SK-N-SH treated with all-trans-retinoic acid at 6 μM for 48 hours (cell line): Measurements from ENCODE around the gene EWSR1.

Experiments
- ATAC-seq: fragments of 200-7000 bp; cut with Tn5 transposase; 3 replicates; pipeline ENCODE4 v1.9.1; 2020; ENCODE audit warnings: mild to moderate bottlenecking, moderate library complexity
- ARNTL ChIP-seq: fragments of 450-650 bp; formaldehyde crosslinking; IDR thresholded peaks from 2 replicates; pipeline ENCODE4 v1.5.0; 2020; ENCODE audit warnings: low read depth, mild to moderate bottlenecking, moderate library complexity, borderline replicate concordance
- BACH2 ChIP-seq: fragments of 250-450 bp; sonication (Bioruptor Pico); IDR thresholded peaks from 2 replicates; pipeline ENCODE4 v1.9.0; 2021; ENCODE audit warnings: mild to moderate bottlenecking, borderline replicate concordance
- CSDC2 ChIP-seq: fragments of 250-450 bp; sonication (Bioruptor Pico); IDR thresholded peaks from 2 replicates; pipeline ENCODE4 v1.5.0; 2020; ENCODE audit warnings: mild to moderate bottlenecking, moderate library complexity
- ESRRG ChIP-seq: fragments of 250-450 bp; sonication (Bioruptor Pico); IDR thresholded peaks from 2 replicates; pipeline ENCODE4 v1.6.1; 2021; ENCODE audit warnings: mild to moderate bottlenecking
- ISL1 ChIP-seq: fragments of 250-450 bp; sonication (Bioruptor Pico); IDR thresholded peaks from 2 replicates; pipeline ENCODE4 v2.1.2; 2022; ENCODE audit warnings: mild to moderate bottlenecking, moderate library complexity
- OSR1 ChIP-seq: fragments of 250-450 bp; sonication (Bioruptor Pico); IDR thresholded peaks from 2 replicates; pipeline ENCODE4 v1.8.0; 2022; ENCODE audit warnings: moderate library complexity, mild to moderate bottlenecking, inconsistent platforms
- PPARA ChIP-seq: fragments of 250-450 bp; sonication (Bioruptor Pico); IDR thresholded peaks from 2 replicates; pipeline ENCODE4 v1.5.0; 2020; ENCODE audit warnings: mild to moderate bottlenecking, borderline replicate concordance
- RARB ChIP-seq: fragments of 250-450 bp; sonication (Bioruptor Pico); IDR thresholded peaks from 2 replicates; pipeline ENCODE4 v1.8.0; 2021; ENCODE audit warnings: mild to moderate bottlenecking, moderate library complexity
- SNAI2 ChIP-seq: fragments of 250-450 bp; sonication (Bioruptor Pico); IDR thresholded peaks from 2 replicates; pipeline ENCODE4 v1.5.0; 2020; ENCODE audit warnings: mild to moderate bottlenecking, moderate library complexity
- TCF4 ChIP-seq: fragments of 250-450 bp; sonication (Bioruptor Pico); IDR thresholded peaks from 2 replicates; pipeline ENCODE4 v1.8.0; 2021; ENCODE audit warnings: mild to moderate bottlenecking, moderate library complexity, borderline replicate concordance
- TOX ChIP-seq: fragments of 250-450 bp; sonication (Bioruptor Pico); IDR thresholded peaks from 2 replicates; pipeline ENCODE4 v1.8.0; 2021; ENCODE audit warnings: mild to moderate bottlenecking, moderate library complexity, borderline replicate concordance
- ZC3H10 ChIP-seq: fragments of 250-450 bp; sonication (Bioruptor Pico); IDR thresholded peaks from 2 replicates; pipeline ENCODE4 v1.5.1; 2021; ENCODE audit warnings: mild to moderate bottlenecking, moderate library complexity
- ZFP3 ChIP-seq: fragments of 250-450 bp; sonication (Bioruptor Pico); IDR thresholded peaks from 2 replicates; pipeline ENCODE4 v1.5.0; 2020; ENCODE audit warnings: mild to moderate bottlenecking, moderate library complexity
- ZFP30 ChIP-seq: fragments of 450-650 bp; formaldehyde crosslinking; IDR thresholded peaks from 2 replicates; pipeline ENCODE4 v1.5.0; 2022; ENCODE audit warnings: mild to moderate bottlenecking, moderate library complexity
- ZNF565 ChIP-seq: fragments of 450-650 bp; formaldehyde crosslinking; conservative IDR thresholded peaks from 2 replicates; pipeline ENCODE4 v1.5.0; 2020; ENCODE audit warnings: low read depth, mild to moderate bottlenecking, moderate library complexity
- ZNF8 ChIP-seq: fragments of 450-650 bp; formaldehyde crosslinking; IDR thresholded peaks from 2 replicates; pipeline ENCODE4 v1.5.0; 2020; ENCODE audit warnings: mild to moderate bottlenecking, moderate library complexity
- TF ChIP-seq, protein P1 (sequence below): fragments of 250-450 bp; sonication (Bioruptor Pico); IDR thresholded peaks from 2 replicates; pipeline ENCODE4 v1.5.1; 2020; ENCODE audit warnings: low read depth, mild to moderate bottlenecking, moderate library complexity
- TF ChIP-seq, protein P2 (sequence below): fragments of 250-450 bp; sonication (Bioruptor Pico); IDR thresholded peaks from 2 replicates; pipeline ENCODE4 v1.5.1; 2021; ENCODE audit warnings: mild to moderate bottlenecking, moderate library complexity
- TF ChIP-seq, protein P3 (sequence below): fragments of 250-450 bp; sonication (Bioruptor Pico); IDR thresholded peaks from 2 replicates; pipeline ENCODE4 v1.8.0; 2020; ENCODE audit warnings: mild to moderate bottlenecking, moderate library complexity, borderline replicate concordance
- TF ChIP-seq, protein P4 (sequence below): fragments of 250-450 bp; sonication (Bioruptor Pico); IDR thresholded peaks from 2 replicates; pipeline ENCODE4 v1.8.0; 2021; ENCODE audit warnings: low read depth, mild to moderate bottlenecking, moderate library complexity, borderline replicate concordance
- TF ChIP-seq, protein P5 (sequence below): fragments of 250-450 bp; sonication (Bioruptor Pico); IDR thresholded peaks from 2 replicates; pipeline ENCODE4 v1.5.0; 2020; ENCODE audit warnings: mild to moderate bottlenecking, moderate library complexity

The EWSR1 gene

DNA sequence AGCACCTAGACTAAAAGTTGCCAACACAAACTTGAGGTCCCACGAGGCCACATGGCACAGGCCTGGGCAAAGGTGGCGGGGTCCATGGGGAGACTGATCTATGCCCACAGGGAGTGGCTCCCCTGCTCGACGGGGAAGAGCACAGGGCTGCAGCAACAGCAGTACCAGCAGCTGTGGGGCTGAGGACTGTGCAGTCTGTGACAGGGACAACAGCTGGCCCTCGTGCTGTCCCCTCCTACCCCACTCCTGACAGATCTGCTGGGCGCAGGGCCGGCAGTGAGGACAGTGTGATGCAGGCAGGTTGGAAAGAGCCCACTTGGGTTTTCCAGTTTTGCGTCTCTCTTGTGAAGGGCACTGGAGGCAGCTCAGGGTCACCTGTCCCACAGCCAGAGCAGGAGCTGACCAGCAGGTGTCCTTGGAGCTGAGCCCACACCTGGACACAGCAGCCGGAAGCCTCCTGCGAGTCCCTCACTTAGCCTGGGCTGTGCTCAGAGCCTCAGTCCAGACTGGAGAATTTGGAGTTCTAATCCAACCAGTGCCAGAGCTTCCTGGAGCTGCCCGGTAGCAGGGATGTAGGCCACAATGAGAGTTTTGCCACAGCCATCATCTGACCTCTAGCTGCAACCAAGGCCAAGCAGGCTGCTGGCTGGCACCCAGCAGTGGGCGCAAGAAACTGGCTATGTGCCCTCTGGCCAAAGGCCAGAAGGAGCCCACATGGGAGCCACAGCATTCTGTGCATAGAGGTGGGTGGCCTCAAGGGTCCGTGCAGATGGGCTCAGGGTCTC lies 34.8 kb downstream of the EWSR1 start:
- no peak for ATAC-seq
- TF ChIP-seq TCF4 (CRISPR knock-in tag) (no peak), OSR1 (no peak), ZFP3 (CRISPR knock-in tag) (no peak), SNAI2 (CRISPR knock-in tag) (no peak), BACH2 (no peak), PPARA (CRISPR knock-in tag) (no peak), ZNF8 (no peak), RARB (CRISPR knock-in tag) (no peak), ZC3H10 (CRISPR knock-in tag) (no peak)
- TF ChIP-seq, protein P1, sequence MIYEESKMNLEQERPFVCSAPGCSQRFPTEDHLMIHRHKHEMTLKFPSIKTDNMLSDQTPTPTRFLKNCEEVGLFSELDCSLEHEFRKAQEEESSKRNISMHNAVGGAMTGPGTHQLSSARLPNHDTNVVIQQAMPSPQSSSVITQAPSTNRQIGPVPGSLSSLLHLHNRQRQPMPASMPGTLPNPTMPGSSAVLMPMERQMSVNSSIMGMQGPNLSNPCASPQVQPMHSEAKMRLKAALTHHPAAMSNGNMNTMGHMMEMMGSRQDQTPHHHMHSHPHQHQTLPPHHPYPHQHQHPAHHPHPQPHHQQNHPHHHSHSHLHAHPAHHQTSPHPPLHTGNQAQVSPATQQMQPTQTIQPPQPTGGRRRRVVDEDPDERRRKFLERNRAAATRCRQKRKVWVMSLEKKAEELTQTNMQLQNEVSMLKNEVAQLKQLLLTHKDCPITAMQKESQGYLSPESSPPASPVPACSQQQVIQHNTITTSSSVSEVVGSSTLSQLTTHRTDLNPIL (CRISPR knock-in tag) = no peak
- TF ChIP-seq, protein P2, sequence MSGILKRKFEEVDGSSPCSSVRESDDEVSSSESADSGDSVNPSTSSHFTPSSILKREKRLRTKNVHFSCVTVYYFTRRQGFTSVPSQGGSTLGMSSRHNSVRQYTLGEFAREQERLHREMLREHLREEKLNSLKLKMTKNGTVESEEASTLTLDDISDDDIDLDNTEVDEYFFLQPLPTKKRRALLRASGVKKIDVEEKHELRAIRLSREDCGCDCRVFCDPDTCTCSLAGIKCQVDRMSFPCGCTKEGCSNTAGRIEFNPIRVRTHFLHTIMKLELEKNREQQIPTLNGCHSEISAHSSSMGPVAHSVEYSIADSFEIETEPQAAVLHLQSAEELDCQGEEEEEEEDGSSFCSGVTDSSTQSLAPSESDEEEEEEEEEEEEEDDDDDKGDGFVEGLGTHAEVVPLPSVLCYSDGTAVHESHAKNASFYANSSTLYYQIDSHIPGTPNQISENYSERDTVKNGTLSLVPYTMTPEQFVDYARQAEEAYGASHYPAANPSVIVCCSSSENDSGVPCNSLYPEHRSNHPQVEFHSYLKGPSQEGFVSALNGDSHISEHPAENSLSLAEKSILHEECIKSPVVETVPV (CRISPR knock-in tag) = no peak

DNA sequence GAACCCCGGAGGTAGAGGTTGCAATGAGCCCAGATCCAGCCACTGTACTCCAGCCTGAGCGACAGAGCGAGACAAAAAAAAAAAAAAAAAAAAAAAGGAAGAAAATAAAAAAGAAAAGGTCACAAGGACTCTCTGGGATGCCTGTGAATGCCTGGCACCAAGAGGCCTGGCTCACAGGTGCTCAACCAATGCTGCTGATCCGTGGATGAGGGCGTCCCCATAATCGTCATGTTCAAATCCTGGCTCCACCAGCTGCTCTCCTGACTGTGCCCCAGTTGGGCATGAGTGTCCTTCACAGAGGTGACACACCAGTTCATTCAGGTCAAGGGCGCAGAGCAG lies 37.7 kb downstream of the EWSR1 start:
- TF ChIP-seq ARNTL (CRISPR knock-in tag) (no peak), ESRRG (no peak), TCF4 (CRISPR knock-in tag) (no peak), ZC3H10 (CRISPR knock-in tag) (no peak), SNAI2 (CRISPR knock-in tag) (no peak), ZFP3 (CRISPR knock-in tag) (no peak), CSDC2 (no peak), PPARA (CRISPR knock-in tag) (no peak), ISL1 (no peak), ZNF8 (no peak), BACH2 (no peak), TOX (CRISPR knock-in tag) (no peak), ZFP30 (CRISPR knock-in tag) (no peak), ZNF565 (CRISPR knock-in tag) (no peak), OSR1 (no peak)
- TF ChIP-seq, protein P3, sequence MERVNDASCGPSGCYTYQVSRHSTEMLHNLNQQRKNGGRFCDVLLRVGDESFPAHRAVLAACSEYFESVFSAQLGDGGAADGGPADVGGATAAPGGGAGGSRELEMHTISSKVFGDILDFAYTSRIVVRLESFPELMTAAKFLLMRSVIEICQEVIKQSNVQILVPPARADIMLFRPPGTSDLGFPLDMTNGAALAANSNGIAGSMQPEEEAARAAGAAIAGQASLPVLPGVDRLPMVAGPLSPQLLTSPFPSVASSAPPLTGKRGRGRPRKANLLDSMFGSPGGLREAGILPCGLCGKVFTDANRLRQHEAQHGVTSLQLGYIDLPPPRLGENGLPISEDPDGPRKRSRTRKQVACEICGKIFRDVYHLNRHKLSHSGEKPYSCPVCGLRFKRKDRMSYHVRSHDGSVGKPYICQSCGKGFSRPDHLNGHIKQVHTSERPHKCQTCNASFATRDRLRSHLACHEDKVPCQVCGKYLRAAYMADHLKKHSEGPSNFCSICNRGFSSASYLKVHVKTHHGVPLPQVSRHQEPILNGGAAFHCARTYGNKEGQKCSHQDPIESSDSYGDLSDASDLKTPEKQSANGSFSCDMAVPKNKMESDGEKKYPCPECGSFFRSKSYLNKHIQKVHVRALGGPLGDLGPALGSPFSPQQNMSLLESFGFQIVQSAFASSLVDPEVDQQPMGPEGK (CRISPR knock-in tag) = no peak
- TF ChIP-seq, protein P4, sequence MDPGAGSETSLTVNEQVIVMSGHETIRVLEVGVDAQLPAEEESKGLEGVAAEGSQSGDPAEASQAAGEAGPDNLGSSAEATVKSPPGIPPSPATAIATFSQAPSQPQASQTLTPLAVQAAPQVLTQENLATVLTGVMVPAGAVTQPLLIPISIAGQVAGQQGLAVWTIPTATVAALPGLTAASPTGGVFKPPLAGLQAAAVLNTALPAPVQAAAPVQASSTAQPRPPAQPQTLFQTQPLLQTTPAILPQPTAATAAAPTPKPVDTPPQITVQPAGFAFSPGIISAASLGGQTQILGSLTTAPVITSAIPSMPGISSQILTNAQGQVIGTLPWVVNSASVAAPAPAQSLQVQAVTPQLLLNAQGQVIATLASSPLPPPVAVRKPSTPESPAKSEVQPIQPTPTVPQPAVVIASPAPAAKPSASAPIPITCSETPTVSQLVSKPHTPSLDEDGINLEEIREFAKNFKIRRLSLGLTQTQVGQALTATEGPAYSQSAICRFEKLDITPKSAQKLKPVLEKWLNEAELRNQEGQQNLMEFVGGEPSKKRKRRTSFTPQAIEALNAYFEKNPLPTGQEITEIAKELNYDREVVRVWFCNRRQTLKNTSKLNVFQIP (CRISPR knock-in tag) = no peak
- TF ChIP-seq, protein P5, sequence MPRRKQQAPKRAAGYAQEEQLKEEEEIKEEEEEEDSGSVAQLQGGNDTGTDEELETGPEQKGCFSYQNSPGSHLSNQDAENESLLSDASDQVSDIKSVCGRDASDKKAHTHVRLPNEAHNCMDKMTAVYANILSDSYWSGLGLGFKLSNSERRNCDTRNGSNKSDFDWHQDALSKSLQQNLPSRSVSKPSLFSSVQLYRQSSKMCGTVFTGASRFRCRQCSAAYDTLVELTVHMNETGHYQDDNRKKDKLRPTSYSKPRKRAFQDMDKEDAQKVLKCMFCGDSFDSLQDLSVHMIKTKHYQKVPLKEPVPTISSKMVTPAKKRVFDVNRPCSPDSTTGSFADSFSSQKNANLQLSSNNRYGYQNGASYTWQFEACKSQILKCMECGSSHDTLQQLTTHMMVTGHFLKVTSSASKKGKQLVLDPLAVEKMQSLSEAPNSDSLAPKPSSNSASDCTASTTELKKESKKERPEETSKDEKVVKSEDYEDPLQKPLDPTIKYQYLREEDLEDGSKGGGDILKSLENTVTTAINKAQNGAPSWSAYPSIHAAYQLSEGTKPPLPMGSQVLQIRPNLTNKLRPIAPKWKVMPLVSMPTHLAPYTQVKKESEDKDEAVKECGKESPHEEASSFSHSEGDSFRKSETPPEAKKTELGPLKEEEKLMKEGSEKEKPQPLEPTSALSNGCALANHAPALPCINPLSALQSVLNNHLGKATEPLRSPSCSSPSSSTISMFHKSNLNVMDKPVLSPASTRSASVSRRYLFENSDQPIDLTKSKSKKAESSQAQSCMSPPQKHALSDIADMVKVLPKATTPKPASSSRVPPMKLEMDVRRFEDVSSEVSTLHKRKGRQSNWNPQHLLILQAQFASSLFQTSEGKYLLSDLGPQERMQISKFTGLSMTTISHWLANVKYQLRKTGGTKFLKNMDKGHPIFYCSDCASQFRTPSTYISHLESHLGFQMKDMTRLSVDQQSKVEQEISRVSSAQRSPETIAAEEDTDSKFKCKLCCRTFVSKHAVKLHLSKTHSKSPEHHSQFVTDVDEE (CRISPR knock-in tag) = no peak
- TF ChIP-seq, protein P2 (CRISPR knock-in tag) = no peak
- TF ChIP-seq, protein P1 (CRISPR knock-in tag) = no peak
- TF ChIP-seq, all 23 proteins: peak for 0
- no peak for ATAC-seq
